ENCODE results near the gene PSPC1.
"Not testable (repeated sequence)": the region's sequence is repeated elsewhere in the genome, so short reads cannot be mapped to it uniquely, and the experiment has no call there.

DNA sequence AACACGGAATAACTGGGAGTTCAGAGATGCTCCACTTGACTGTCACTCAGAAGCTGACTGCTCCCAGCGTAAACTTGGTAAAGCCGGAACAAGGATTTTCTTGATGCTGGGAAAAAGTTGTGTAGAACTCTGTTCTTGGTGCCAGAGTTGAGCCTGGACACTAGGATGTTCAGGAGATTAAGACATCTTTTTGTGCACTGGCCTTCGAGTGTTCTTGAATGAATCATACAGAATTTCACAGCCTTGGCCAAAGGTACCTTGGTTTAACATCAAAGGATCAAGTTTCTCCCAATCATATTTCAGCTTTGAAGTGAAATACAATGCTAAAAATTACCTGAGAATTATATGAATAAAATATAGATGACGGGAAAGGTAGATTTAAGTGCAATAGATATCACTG lies 81.8 kb downstream of the PSPC1 start:
- TF ChIP-seq, protein P1, sequence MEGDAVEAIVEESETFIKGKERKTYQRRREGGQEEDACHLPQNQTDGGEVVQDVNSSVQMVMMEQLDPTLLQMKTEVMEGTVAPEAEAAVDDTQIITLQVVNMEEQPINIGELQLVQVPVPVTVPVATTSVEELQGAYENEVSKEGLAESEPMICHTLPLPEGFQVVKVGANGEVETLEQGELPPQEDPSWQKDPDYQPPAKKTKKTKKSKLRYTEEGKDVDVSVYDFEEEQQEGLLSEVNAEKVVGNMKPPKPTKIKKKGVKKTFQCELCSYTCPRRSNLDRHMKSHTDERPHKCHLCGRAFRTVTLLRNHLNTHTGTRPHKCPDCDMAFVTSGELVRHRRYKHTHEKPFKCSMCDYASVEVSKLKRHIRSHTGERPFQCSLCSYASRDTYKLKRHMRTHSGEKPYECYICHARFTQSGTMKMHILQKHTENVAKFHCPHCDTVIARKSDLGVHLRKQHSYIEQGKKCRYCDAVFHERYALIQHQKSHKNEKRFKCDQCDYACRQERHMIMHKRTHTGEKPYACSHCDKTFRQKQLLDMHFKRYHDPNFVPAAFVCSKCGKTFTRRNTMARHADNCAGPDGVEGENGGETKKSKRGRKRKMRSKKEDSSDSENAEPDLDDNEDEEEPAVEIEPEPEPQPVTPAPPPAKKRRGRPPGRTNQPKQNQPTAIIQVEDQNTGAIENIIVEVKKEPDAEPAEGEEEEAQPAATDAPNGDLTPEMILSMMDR (IDR thresholded peaks at IDR 0.05; ENCODE audit: low read depth, low read length, poor library complexity, severe bottlenecking): not testable (repeated sequence)
- not testable (repeated sequence) for TF ChIP-seq EZH2phosphoT487 (IDR thresholded peaks at IDR 0.05; ENCODE audit: borderline replicate concordance, low read length)

Measured in DOHH2 (cell line).